Testis (tissue), 2 donors: ENCODE results near the gene KIF26B.

ENCODE experiments used
- POLR2A ChIP-seq: fragments of 450-650 bp; IDR thresholded peaks from one replicate; pipeline ENCODE4 v1.6.1; 2017; ENCODE audit warnings: antibody characterized with exemption, mild to moderate bottlenecking, moderate library complexity
- TF ChIP-seq, protein P1 (sequence below), 3 experiments: fragments of 450-650 bp in 2 of 3; fragments of 200-600 bp in 1 of 3; sonication (generic) in 1 of 3; IDR thresholded peaks; one replicate each; pipeline ENCODE4 v1.5.1; 2016 to 2019; ENCODE audit warnings: antibody characterized with exemption in 3 of 3, mild to moderate bottlenecking in 2 of 3, moderate library complexity in 1 of 3

DNA sequence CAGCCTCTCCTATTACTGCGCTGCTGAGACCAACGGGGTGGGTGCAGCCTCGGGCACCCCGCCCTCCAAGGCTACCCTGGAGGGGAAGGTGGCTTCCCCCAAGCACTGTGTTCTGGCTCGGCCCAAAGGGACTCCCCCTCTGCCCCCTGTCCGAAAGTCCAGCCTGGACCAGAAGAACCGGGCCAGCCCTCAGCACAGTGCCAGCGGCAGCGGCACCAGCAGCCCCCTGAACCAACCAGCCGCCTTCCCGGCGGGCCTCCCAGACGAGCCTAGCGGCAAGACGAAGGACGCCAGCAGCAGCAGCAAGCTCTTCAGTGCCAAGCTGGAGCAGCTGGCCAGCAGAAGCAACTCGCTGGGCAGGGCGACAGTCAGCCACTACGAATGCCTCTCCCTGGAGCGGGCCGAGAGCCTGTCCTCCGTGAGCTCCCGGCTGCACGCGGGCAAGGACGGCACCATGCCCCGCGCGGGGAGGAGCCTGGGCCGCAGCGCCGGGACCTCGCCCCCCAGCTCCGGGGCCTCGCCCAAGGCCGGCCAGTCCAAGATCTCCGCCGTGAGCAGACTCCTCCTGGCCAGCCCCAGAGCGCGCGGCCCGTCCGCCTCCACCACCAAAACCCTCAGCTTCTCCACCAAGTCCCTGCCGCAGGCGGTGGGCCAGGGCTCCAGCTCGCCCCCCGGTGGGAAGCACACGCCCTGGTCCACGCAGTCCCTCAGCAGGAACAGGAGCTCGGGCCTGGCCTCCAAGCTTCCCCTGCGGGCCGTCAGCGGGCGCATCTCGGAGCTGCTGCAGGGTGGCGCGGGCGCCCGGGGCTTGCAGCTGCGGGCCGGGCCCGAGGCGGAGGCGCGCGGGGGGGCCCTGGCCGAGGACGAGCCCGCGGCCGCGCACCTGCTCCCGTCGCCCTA, 533.1 kb downstream of the KIF26B start:
- TF ChIP-seq, protein P1, sequence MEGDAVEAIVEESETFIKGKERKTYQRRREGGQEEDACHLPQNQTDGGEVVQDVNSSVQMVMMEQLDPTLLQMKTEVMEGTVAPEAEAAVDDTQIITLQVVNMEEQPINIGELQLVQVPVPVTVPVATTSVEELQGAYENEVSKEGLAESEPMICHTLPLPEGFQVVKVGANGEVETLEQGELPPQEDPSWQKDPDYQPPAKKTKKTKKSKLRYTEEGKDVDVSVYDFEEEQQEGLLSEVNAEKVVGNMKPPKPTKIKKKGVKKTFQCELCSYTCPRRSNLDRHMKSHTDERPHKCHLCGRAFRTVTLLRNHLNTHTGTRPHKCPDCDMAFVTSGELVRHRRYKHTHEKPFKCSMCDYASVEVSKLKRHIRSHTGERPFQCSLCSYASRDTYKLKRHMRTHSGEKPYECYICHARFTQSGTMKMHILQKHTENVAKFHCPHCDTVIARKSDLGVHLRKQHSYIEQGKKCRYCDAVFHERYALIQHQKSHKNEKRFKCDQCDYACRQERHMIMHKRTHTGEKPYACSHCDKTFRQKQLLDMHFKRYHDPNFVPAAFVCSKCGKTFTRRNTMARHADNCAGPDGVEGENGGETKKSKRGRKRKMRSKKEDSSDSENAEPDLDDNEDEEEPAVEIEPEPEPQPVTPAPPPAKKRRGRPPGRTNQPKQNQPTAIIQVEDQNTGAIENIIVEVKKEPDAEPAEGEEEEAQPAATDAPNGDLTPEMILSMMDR (IDR thresholded peaks at IDR 0.05): no peak
- no peak for TF ChIP-seq POLR2A
